HCT116 (cell line): Measurements from ENCODE around the gene MRM1.

Experiments
- CTCF ChIP-seq, 3 experiments: fragments of 200-600 bp in 1 of 3; sonication (generic) in 1 of 3; IDR thresholded peaks in 2 of 3; conservative IDR thresholded peaks in 1 of 3; 2 replicates each; pipeline ENCODE4 v1.5.1; 2012 to 2017; ENCODE audit warnings: low read depth in 2 of 3, low read length in 2 of 3, antibody characterized with exemption in 1 of 3, borderline replicate concordance in 1 of 3, control low read depth in 1 of 3, mild to moderate bottlenecking in 1 of 3, mixed read lengths in 1 of 3, mixed run types in 1 of 3, moderate library complexity in 1 of 3; ENCODE audit not compliant: insufficient read depth in 1 of 3
- EZH2 ChIP-seq: fragments of 200-600 bp; sonication (generic); IDR thresholded peaks from 2 replicates; pipeline ENCODE4 v1.6.1; 2017; ENCODE audit warnings: antibody characterized with exemption, mixed run types
- POLR2A ChIP-seq: IDR thresholded peaks from 2 replicates; pipeline ENCODE4 v1.7.0; 2011; ENCODE audit warnings: borderline replicate concordance; ENCODE audit not compliant: insufficient read depth, insufficient read length; ENCODE audit errors: extremely low read depth
- POLR2AphosphoS5 ChIP-seq: IDR thresholded peaks from 2 replicates; pipeline ENCODE4 v1.6.1; 2011; ENCODE audit warnings: mild to moderate bottlenecking, low read depth, low read length, moderate library complexity
- RAD21 ChIP-seq: IDR thresholded peaks from 2 replicates; pipeline ENCODE4 v1.6.1; 2012; ENCODE audit warnings: low read depth, mild to moderate bottlenecking
- SP1 ChIP-seq: IDR thresholded peaks from 2 replicates; pipeline ENCODE4 v1.6.1; 2012; ENCODE audit warnings: low read depth
- TCF7L2 ChIP-seq: IDR thresholded peaks from 2 replicates; pipeline ENCODE4 v1.7.0; 2011; ENCODE audit warnings: borderline replicate concordance, inconsistent platforms; ENCODE audit not compliant: insufficient read depth, insufficient read length; ENCODE audit errors: extremely low read depth
- ZNF274 ChIP-seq: fragments of 200-500 bp; sonication (Bioruptor generic); IDR thresholded peaks from 2 replicates; pipeline ENCODE4 v1.6.1; 2014; ENCODE audit warnings: mild to moderate bottlenecking, low read depth, low read length, inconsistent platforms

- TF ChIP-seq CTCF (IDR thresholded peaks at IDR 0.05 in 2 of 3, conservative IDR thresholded peaks at IDR 0.05 in 1 of 3; ENCODE audit: borderline replicate concordance in 1 of 3, insufficient read depth in 1 of 3, low read depth in 2 of 3, low read length in 2 of 3) (no peak), POLR2AphosphoS5 (no peak), POLR2A (no peak), ZNF274 (no peak), TCF7L2 (no peak), EZH2 (no peak), RAD21 (no peak), SP1 (no peak)
Measured at GRCh38 chr17:36575028-36575427, 26.4 kb upstream of the MRM1 start.
